Peyer's patch (tissue), 4 donors: ENCODE data around the gene SLC26A9. TPM values are rescaled to one million over a fixed set of nuclear protein-coding genes. Genes with fewer than 3 reads are reported as not detected.

ENCODE experiments used
- DNase-seq, 3 donors: peaks; one replicate each; pipeline ENCODE4 v3.0.0-alpha.2; 2017 to 2019
- H3K27ac ChIP-seq, 4 donors: fragments of 200-600 bp; sonication (generic); one replicate each; pipeline ENCODE4 v1.5.1; 2016 to 2019
- H3K27me3 ChIP-seq, 2 donors: fragments of 200-600 bp; sonication (generic); one replicate each; pipeline ENCODE4 v1.5.1; 2019
- H3K36me3 ChIP-seq, 3 donors: fragments of 200-600 bp; sonication (generic); one replicate each; pipeline ENCODE4 v1.5.1; 2016 to 2019
- H3K4me1 ChIP-seq, 4 donors: fragments of 200-600 bp; sonication (generic); one replicate each; pipeline ENCODE4 v1.5.1; 2016 to 2019
- H3K4me3 ChIP-seq, 4 donors: fragments of 200-600 bp; sonication (generic); 1 replicate in 3 of 4; 2 replicates in 1 of 4; pipeline ENCODE4 v1.5.1; 2016 to 2019; ENCODE audit warnings: mild to moderate bottlenecking in 1 of 4
- H3K9me3 ChIP-seq, 4 donors: fragments of 200-600 bp; sonication (generic); one replicate each; pipeline ENCODE4 v1.5.1; 2016 to 2019; ENCODE audit warnings: mild to moderate bottlenecking in 1 of 4
- CTCF ChIP-seq, 6 experiments: fragments of 450-650 bp in 4 of 6; fragments of 200-600 bp in 2 of 6; sonication (generic) in 1 of 6; IDR thresholded peaks; one replicate each; pipeline ENCODE4 v1.5.1; 2017 to 2019; ENCODE audit warnings: antibody characterized with exemption in 6 of 6, mild to moderate bottlenecking in 3 of 6, moderate library complexity in 1 of 6
- POLR2A ChIP-seq, 2 donors: fragments of 450-650 bp; IDR thresholded peaks; one replicate each; pipeline ENCODE4 v1.5.1; 2017; ENCODE audit warnings: antibody characterized with exemption in 2 of 2, mild to moderate bottlenecking in 2 of 2, moderate library complexity in 2 of 2
- total RNA-seq, 4 donors: library from RNA; depleted of rRNA; stranded (reverse); fragments of >200 nt; gene quantifications; one replicate each; pipeline ENCODE4 v1.1.0, GENCODE V29; 2016

Gene SLC26A9
- total RNA-seq, 4 donors from 2014 or later: not detected

GRCh38 chr1:205929496-205930194, 13.6 kb downstream of the SLC26A9 start:
- no peak for DNase-seq
- no peaks in the 10 kb centered on the region for H3K27me3 ChIP-seq
- no peaks in the 10 kb centered on the region for H3K9me3 ChIP-seq
- no peaks in the 10 kb centered on the region for H3K4me1 ChIP-seq
- TF ChIP-seq CTCF (IDR thresholded peaks at IDR 0.05) (no peak), POLR2A (IDR thresholded peaks at IDR 0.05) (no peak)
- H3K4me3 ChIP-seq: no peak overlapping the region
- H3K36me3 ChIP-seq: no peaks in the 10 kb centered on the region
- H3K27ac ChIP-seq: no peak overlapping the region

- no peak for DNase-seq
- H3K4me3 ChIP-seq: no peak overlapping the region
- no peaks in the 10 kb centered on the region for H3K27me3 ChIP-seq
- H3K27ac ChIP-seq: no peak overlapping the region
- H3K36me3 ChIP-seq: no peaks in the 10 kb centered on the region
- H3K4me1 ChIP-seq: no peaks in the 10 kb centered on the region
- no peaks in the 10 kb centered on the region for H3K9me3 ChIP-seq
- no peak for TF ChIP-seq POLR2A (IDR thresholded peaks at IDR 0.05)
- TF ChIP-seq CTCF (IDR thresholded peaks at IDR 0.05): no peak
These were observed 14.9 kb downstream of the SLC26A9 start for GRCh38 chr1:205928317-205928716.

GRCh38 chr1:205927676-205928075, 15.6 kb downstream of the SLC26A9 start:
- H3K27me3 ChIP-seq: no peaks in the 10 kb centered on the region
- no peak for TF ChIP-seq CTCF (IDR thresholded peaks at IDR 0.05)
- no peak for TF ChIP-seq POLR2A (IDR thresholded peaks at IDR 0.05)
- H3K36me3 ChIP-seq: no peaks in the 10 kb centered on the region
- peak in 1 of 3 donors; percentile 40 for DNase-seq
- no peak overlapping the region for H3K4me3 ChIP-seq
- H3K4me1 ChIP-seq: no peaks in the 10 kb centered on the region
- H3K9me3 ChIP-seq: no peaks in the 10 kb centered on the region
- H3K27ac ChIP-seq: no peak overlapping the region

- Histone ChIP-seq H3K36me3 (no peaks in the 10 kb centered on the region), H3K4me1 (no peaks in the 10 kb centered on the region), H3K27ac (no peak overlapping the region), H3K27me3 (no peaks in the 10 kb centered on the region), H3K9me3 (no peaks in the 10 kb centered on the region), H3K4me3 (no peak overlapping the region)
- DNase-seq: peak in 1 of 3 donors; percentile 8
- TF ChIP-seq CTCF (IDR thresholded peaks at IDR 0.05) (no peak), POLR2A (IDR thresholded peaks at IDR 0.05) (no peak)
These were observed 16.0 kb downstream of the SLC26A9 start for GRCh38 chr1:205927247-205927646.

- no peak for TF ChIP-seq POLR2A (IDR thresholded peaks at IDR 0.05)
- no peak for TF ChIP-seq CTCF (IDR thresholded peaks at IDR 0.05)
- Histone ChIP-seq H3K4me1 (no peaks in the 10 kb centered on the region), H3K9me3 (no peaks in the 10 kb centered on the region), H3K4me3 (no peak overlapping the region), H3K27me3 (no peaks in the 10 kb centered on the region), H3K36me3 (no peaks in the 10 kb centered on the region), H3K27ac (no peak overlapping the region)
- DNase-seq: peak in 1 of 3 donors; percentile 14
These were observed 16.6 kb downstream of the SLC26A9 start for GRCh38 chr1:205926636-205927035.
